ENCODE measurements around the gene PSMC2. TPM values are rescaled to one million over a fixed set of nuclear protein-coding genes. Genes with fewer than 3 reads are reported as not detected.
"Not testable (repeated sequence)": the region's sequence is repeated elsewhere in the genome, so short reads cannot be mapped to it uniquely, and the experiment has no call there.

PSMC2 gene
- total RNA-seq, 1 experiment from 2014 or later = 992 TPM

GRCh38 chr7:103379270-103379975, 32.0 kb downstream of the PSMC2 start:
- no peak for DNase-seq (ENCODE audit: low read depth)

GRCh38 chr7:103380395-103381191, 33.1 kb downstream of the PSMC2 start:
- DNase-seq (ENCODE audit: low read depth) = no peak

- DNase-seq (ENCODE audit: low read depth) = no peak
Observed at GRCh38 chr7:103381280-103382031, 34.0 kb downstream of the PSMC2 start.

- no peak for DNase-seq (ENCODE audit: low read depth)
Observed at GRCh38 chr7:103382032-103382402, 34.6 kb downstream of the PSMC2 start.

GRCh38 chr7:103387242-103387641, 39.8 kb downstream of the PSMC2 start:
- DNase-seq (ENCODE audit: low read depth) = no peak

GRCh38 chr7:103388469-103389140, 41.2 kb downstream of the PSMC2 start:
- DNase-seq (ENCODE audit: low read depth) = no peak

GRCh38 chr7:103389263-103389662, 41.8 kb downstream of the PSMC2 start:
- no peak for DNase-seq (ENCODE audit: low read depth)

- no peak for DNase-seq (ENCODE audit: low read depth)
Observed at GRCh38 chr7:103391150-103391549, 43.7 kb downstream of the PSMC2 start.

GRCh38 chr7:103391976-103392375, 44.5 kb downstream of the PSMC2 start:
- DNase-seq (ENCODE audit: low read depth) = no peak

GRCh38 chr7:103394566-103394965, 47.1 kb downstream of the PSMC2 start:
- DNase-seq (ENCODE audit: low read depth) = no peak

- no peak for DNase-seq (ENCODE audit: low read depth)
Observed at GRCh38 chr7:103395071-103395470, 47.6 kb downstream of the PSMC2 start.

GRCh38 chr7:103396471-103396870, 49.0 kb downstream of the PSMC2 start:
- no peak for DNase-seq (ENCODE audit: low read depth)

GRCh38 chr7:103398483-103399127, 51.2 kb downstream of the PSMC2 start:
- DNase-seq (ENCODE audit: low read depth) = no peak

- DNase-seq (ENCODE audit: low read depth) = not testable (repeated sequence)
Observed at GRCh38 chr7:103399687-103400086, 52.2 kb downstream of the PSMC2 start.

- DNase-seq (ENCODE audit: low read depth) = not testable (repeated sequence)
Observed at GRCh38 chr7:103405789-103406613, 58.6 kb downstream of the PSMC2 start.

- DNase-seq (ENCODE audit: low read depth) = no peak
Observed at GRCh38 chr7:103412151-103412550, 64.7 kb downstream of the PSMC2 start.

GRCh38 chr7:103413407-103413806, 66.0 kb downstream of the PSMC2 start:
- DNase-seq (ENCODE audit: low read depth) = no peak

- no peak for DNase-seq (ENCODE audit: low read depth)
Observed at GRCh38 chr7:103418241-103418640, 70.8 kb downstream of the PSMC2 start.

All from Daoy (cell line).